Measurements from ENCODE around the gene PWP1.

The PWP1 gene

GRCh38 chr12:107654873-107655272 is 30.7 kb upstream of the PWP1 start:
- Histone ChIP-seq H3K27ac (ENCODE audit: low read depth in 2 of 2, low read length in 2 of 2) (no peak overlapping the region), H3K9me3 (ENCODE audit: control insufficient read depth in 2 of 2, low read length in 2 of 2) (no peaks in the 10 kb centered on the region), H3K27me3 (ENCODE audit: control insufficient read depth in 2 of 2, insufficient read depth in 2 of 2, low read length in 2 of 2) (no peaks in the 10 kb centered on the region), H3K4me1 (ENCODE audit: control insufficient read depth in 2 of 2, insufficient read depth in 2 of 2, low read length in 2 of 2) (peaks cover 0 to 2% of the 10 kb centered on the region in 2 donors), H3K4me3 (ENCODE audit: low read length in 2 of 2) (no peak overlapping the region), H3K9ac (ENCODE audit: low read depth in 1 of 2, low read length in 2 of 2) (no peak overlapping the region), H3K36me3 (ENCODE audit: control insufficient read depth in 2 of 2, insufficient read depth in 2 of 2, low read length in 2 of 2) (no peaks in the 10 kb centered on the region)

GRCh38 chr12:107655281-107656065 is 30.1 kb upstream of the PWP1 start:
- Histone ChIP-seq H3K27me3 (ENCODE audit: control insufficient read depth in 2 of 2, insufficient read depth in 2 of 2, low read length in 2 of 2) (no peaks in the 10 kb centered on the region), H3K4me3 (ENCODE audit: low read length in 2 of 2) (no peak overlapping the region), H3K36me3 (ENCODE audit: control insufficient read depth in 2 of 2, insufficient read depth in 2 of 2, low read length in 2 of 2) (no peaks in the 10 kb centered on the region), H3K4me1 (ENCODE audit: control insufficient read depth in 2 of 2, insufficient read depth in 2 of 2, low read length in 2 of 2) (peaks cover 0 to 2% of the 10 kb centered on the region in 2 donors), H3K9me3 (ENCODE audit: control insufficient read depth in 2 of 2, low read length in 2 of 2) (no peaks in the 10 kb centered on the region), H3K27ac (ENCODE audit: low read depth in 2 of 2, low read length in 2 of 2) (no peak overlapping the region), H3K9ac (ENCODE audit: low read depth in 1 of 2, low read length in 2 of 2) (no peak overlapping the region)

GRCh38 chr12:107656302-107656701 is 29.3 kb upstream of the PWP1 start:
- Histone ChIP-seq H3K4me1 (ENCODE audit: control insufficient read depth in 2 of 2, insufficient read depth in 2 of 2, low read length in 2 of 2) (peaks cover 0 to 2% of the 10 kb centered on the region in 2 donors), H3K36me3 (ENCODE audit: control insufficient read depth in 2 of 2, insufficient read depth in 2 of 2, low read length in 2 of 2) (no peaks in the 10 kb centered on the region), H3K27ac (ENCODE audit: low read depth in 2 of 2, low read length in 2 of 2) (no peak overlapping the region)

GRCh38 chr12:107657133-107657532 is 28.5 kb upstream of the PWP1 start:
- H3K27ac ChIP-seq (ENCODE audit: low read depth in 2 of 2, low read length in 2 of 2): no peak overlapping the region
- H3K4me3 ChIP-seq (ENCODE audit: low read length in 2 of 2): no peak overlapping the region
- no peaks in the 10 kb centered on the region for H3K36me3 ChIP-seq (ENCODE audit: control insufficient read depth in 2 of 2, insufficient read depth in 2 of 2, low read length in 2 of 2)
- H3K27me3 ChIP-seq (ENCODE audit: control insufficient read depth in 2 of 2, insufficient read depth in 2 of 2, low read length in 2 of 2): no peaks in the 10 kb centered on the region
- peaks cover 0 to 2% of the 10 kb centered on the region in 2 donors for H3K4me1 ChIP-seq (ENCODE audit: control insufficient read depth in 2 of 2, insufficient read depth in 2 of 2, low read length in 2 of 2)
- H3K9me3 ChIP-seq (ENCODE audit: control insufficient read depth in 2 of 2, low read length in 2 of 2): no peaks in the 10 kb centered on the region
- no peak overlapping the region for H3K9ac ChIP-seq (ENCODE audit: low read depth in 1 of 2, low read length in 2 of 2)

More at GRCh38 chr12:107656302-107656701, 29.3 kb upstream of the PWP1 start:
- no peaks in the 10 kb centered on the region for H3K27me3 ChIP-seq (ENCODE audit: control insufficient read depth in 2 of 2, insufficient read depth in 2 of 2, low read length in 2 of 2)
- H3K9me3 ChIP-seq (ENCODE audit: control insufficient read depth in 2 of 2, low read length in 2 of 2): no peaks in the 10 kb centered on the region
- no peak overlapping the region for H3K9ac ChIP-seq (ENCODE audit: low read depth in 1 of 2, low read length in 2 of 2)
- H3K4me3 ChIP-seq (ENCODE audit: low read length in 2 of 2): no peak overlapping the region

GRCh38 chr12:107657621-107658020 is 28.0 kb upstream of the PWP1 start:
- H3K4me1 ChIP-seq (ENCODE audit: control insufficient read depth in 2 of 2, insufficient read depth in 2 of 2, low read length in 2 of 2): peaks cover 0 to 2% of the 10 kb centered on the region in 2 donors
- H3K4me3 ChIP-seq (ENCODE audit: low read length in 2 of 2): no peak overlapping the region
- no peak overlapping the region for H3K9ac ChIP-seq (ENCODE audit: low read depth in 1 of 2, low read length in 2 of 2)
- H3K36me3 ChIP-seq (ENCODE audit: control insufficient read depth in 2 of 2, insufficient read depth in 2 of 2, low read length in 2 of 2): no peaks in the 10 kb centered on the region
- H3K27ac ChIP-seq (ENCODE audit: low read depth in 2 of 2, low read length in 2 of 2): no peak overlapping the region
- H3K27me3 ChIP-seq (ENCODE audit: control insufficient read depth in 2 of 2, insufficient read depth in 2 of 2, low read length in 2 of 2): no peaks in the 10 kb centered on the region
- no peaks in the 10 kb centered on the region for H3K9me3 ChIP-seq (ENCODE audit: control insufficient read depth in 2 of 2, low read length in 2 of 2)

- Histone ChIP-seq H3K9me3 (ENCODE audit: control insufficient read depth in 2 of 2, low read length in 2 of 2) (no peaks in the 10 kb centered on the region), H3K27me3 (ENCODE audit: control insufficient read depth in 2 of 2, insufficient read depth in 2 of 2, low read length in 2 of 2) (peaks cover 0 to 3% of the 10 kb centered on the region in 2 donors), H3K4me3 (ENCODE audit: low read length in 2 of 2) (no peak overlapping the region), H3K4me1 (ENCODE audit: control insufficient read depth in 2 of 2, insufficient read depth in 2 of 2, low read length in 2 of 2) (peaks cover 0 to 2% of the 10 kb centered on the region in 2 donors), H3K36me3 (ENCODE audit: control insufficient read depth in 2 of 2, insufficient read depth in 2 of 2, low read length in 2 of 2) (no peaks in the 10 kb centered on the region), H3K27ac (ENCODE audit: low read depth in 2 of 2, low read length in 2 of 2) (no peak overlapping the region), H3K9ac (ENCODE audit: low read depth in 1 of 2, low read length in 2 of 2) (no peak overlapping the region)
Measured at GRCh38 chr12:107660235-107660634, 25.4 kb upstream of the PWP1 start.

DNA sequence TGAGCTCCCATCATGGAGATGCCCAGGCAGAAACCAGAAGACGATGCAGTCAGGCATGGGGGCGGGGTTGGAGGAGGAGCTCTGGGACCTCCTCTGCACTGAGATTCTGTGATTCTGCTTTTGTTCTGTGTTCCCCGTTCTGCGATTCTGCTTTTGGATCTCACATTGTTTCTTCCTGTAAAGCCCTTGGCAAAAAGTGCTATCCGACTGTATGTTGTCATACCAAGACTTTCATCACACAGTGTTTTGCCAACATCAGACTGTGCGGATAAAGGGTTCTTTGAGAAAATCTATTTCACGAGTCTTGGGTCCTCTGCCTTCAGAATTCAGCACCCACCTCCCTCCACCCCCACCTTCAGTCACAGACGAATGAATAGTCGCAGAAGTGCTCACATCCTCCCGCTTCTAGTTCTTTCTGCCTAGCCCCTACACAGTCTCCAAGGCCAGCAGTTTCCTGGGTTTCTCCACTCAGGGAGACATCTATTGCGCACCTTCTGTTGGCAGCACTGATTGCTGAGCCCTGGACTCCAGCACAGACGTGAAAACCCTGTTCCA is 24.7 kb upstream of the PWP1 start:
- Histone ChIP-seq H3K9ac (ENCODE audit: low read depth in 1 of 2, low read length in 2 of 2) (no peak overlapping the region), H3K4me3 (ENCODE audit: low read length in 2 of 2) (no peak overlapping the region), H3K27me3 (ENCODE audit: control insufficient read depth in 2 of 2, insufficient read depth in 2 of 2, low read length in 2 of 2) (peaks cover 0 to 3% of the 10 kb centered on the region in 2 donors), H3K9me3 (ENCODE audit: control insufficient read depth in 2 of 2, low read length in 2 of 2) (no peaks in the 10 kb centered on the region), H3K4me1 (ENCODE audit: control insufficient read depth in 2 of 2, insufficient read depth in 2 of 2, low read length in 2 of 2) (peaks cover 0 to 2% of the 10 kb centered on the region in 2 donors), H3K27ac (ENCODE audit: low read depth in 2 of 2, low read length in 2 of 2) (no peak overlapping the region), H3K36me3 (ENCODE audit: control insufficient read depth in 2 of 2, insufficient read depth in 2 of 2, low read length in 2 of 2) (no peaks in the 10 kb centered on the region)

DNA sequence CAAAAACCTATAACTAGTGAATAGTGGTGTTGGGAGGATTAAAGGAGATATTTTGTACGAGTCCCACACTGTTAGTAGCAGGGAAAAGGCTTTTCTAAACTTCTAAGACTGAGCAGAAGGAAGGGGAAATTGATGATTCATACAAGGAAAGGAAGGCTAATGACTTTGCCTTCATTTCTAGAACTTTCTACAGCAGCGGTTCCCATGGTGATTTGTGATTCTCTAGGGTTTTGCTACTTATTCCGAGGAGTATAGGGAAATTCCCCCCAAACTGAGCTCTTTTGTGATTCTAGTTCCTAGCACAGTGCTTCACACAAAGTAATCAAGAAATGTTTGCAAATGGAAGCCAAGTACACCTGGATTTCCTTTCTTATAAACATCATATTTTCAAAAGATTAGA is 23.8 kb upstream of the PWP1 start:
- Histone ChIP-seq H3K9ac (ENCODE audit: low read depth in 1 of 2, low read length in 2 of 2) (no peak overlapping the region), H3K36me3 (ENCODE audit: control insufficient read depth in 2 of 2, insufficient read depth in 2 of 2, low read length in 2 of 2) (no peaks in the 10 kb centered on the region), H3K9me3 (ENCODE audit: control insufficient read depth in 2 of 2, low read length in 2 of 2) (no peaks in the 10 kb centered on the region), H3K4me3 (ENCODE audit: low read length in 2 of 2) (no peak overlapping the region), H3K27ac (ENCODE audit: low read depth in 2 of 2, low read length in 2 of 2) (no peak overlapping the region), H3K27me3 (ENCODE audit: control insufficient read depth in 2 of 2, insufficient read depth in 2 of 2, low read length in 2 of 2) (peaks cover 0 to 5% of the 10 kb centered on the region in 2 donors), H3K4me1 (ENCODE audit: control insufficient read depth in 2 of 2, insufficient read depth in 2 of 2, low read length in 2 of 2) (peaks cover 0 to 2% of the 10 kb centered on the region in 2 donors)

DNA sequence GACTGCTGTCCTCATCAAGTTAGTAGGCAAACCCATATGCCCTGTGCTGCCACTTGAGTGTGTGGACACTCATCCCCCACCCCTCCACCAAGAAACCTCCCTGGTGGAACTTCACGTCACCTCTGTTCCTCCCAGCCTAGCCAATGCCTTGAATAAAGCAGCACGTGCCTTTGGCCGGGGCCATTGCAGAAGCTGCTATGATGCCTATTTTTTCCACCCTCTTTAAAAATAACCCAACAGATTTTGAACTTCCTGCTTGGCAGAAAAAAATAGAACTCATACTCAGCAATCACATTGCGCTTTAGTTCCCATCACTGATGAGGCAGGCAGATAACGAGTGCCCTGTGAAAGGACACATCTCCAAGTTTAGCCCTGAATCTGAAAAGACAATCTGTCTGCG is 23.1 kb upstream of the PWP1 start:
- H3K4me3 ChIP-seq (ENCODE audit: low read length in 2 of 2): no peak overlapping the region
- no peak overlapping the region for H3K9ac ChIP-seq (ENCODE audit: low read depth in 1 of 2, low read length in 2 of 2)
- no peak overlapping the region for H3K27ac ChIP-seq (ENCODE audit: low read depth in 2 of 2, low read length in 2 of 2)
- H3K4me1 ChIP-seq (ENCODE audit: control insufficient read depth in 2 of 2, insufficient read depth in 2 of 2, low read length in 2 of 2): no peaks in the 10 kb centered on the region
- H3K9me3 ChIP-seq (ENCODE audit: control insufficient read depth in 2 of 2, low read length in 2 of 2): no peaks in the 10 kb centered on the region
- no peaks in the 10 kb centered on the region for H3K36me3 ChIP-seq (ENCODE audit: control insufficient read depth in 2 of 2, insufficient read depth in 2 of 2, low read length in 2 of 2)
- peaks cover 0 to 5% of the 10 kb centered on the region in 2 donors for H3K27me3 ChIP-seq (ENCODE audit: control insufficient read depth in 2 of 2, insufficient read depth in 2 of 2, low read length in 2 of 2)

GRCh38 chr12:107663277-107663676 is 22.3 kb upstream of the PWP1 start:
- H3K9me3 ChIP-seq (ENCODE audit: control insufficient read depth in 2 of 2, low read length in 2 of 2): no peaks in the 10 kb centered on the region
- H3K27ac ChIP-seq (ENCODE audit: low read depth in 2 of 2, low read length in 2 of 2): no peak overlapping the region
- H3K36me3 ChIP-seq (ENCODE audit: control insufficient read depth in 2 of 2, insufficient read depth in 2 of 2, low read length in 2 of 2): no peaks in the 10 kb centered on the region
- no peak overlapping the region for H3K4me3 ChIP-seq (ENCODE audit: low read length in 2 of 2)
- peaks cover under 1 to 5% of the 10 kb centered on the region in 2 donors for H3K27me3 ChIP-seq (ENCODE audit: control insufficient read depth in 2 of 2, insufficient read depth in 2 of 2, low read length in 2 of 2)
- H3K9ac ChIP-seq (ENCODE audit: low read depth in 1 of 2, low read length in 2 of 2): no peak overlapping the region
- no peaks in the 10 kb centered on the region for H3K4me1 ChIP-seq (ENCODE audit: control insufficient read depth in 2 of 2, insufficient read depth in 2 of 2, low read length in 2 of 2)
